ENCODE data around the gene PLEKHB2. TPM values are rescaled to one million over a fixed set of nuclear protein-coding genes. Genes with fewer than 3 reads are reported as not detected.

PLEKHB2 gene
- total RNA-seq, 1 experiment from 2014 or later: 55.9 TPM

GRCh38 chr2:131121464-131121863 lies 16.3 kb downstream of the PLEKHB2 start:
- WGBS (ENCODE audit: extremely low coverage, insufficient read length, low lambda C conversion rate): no CpG with 5 or more reads among the region's 4 CpGs

More at GRCh38 chr2:131121464-131121863, 16.3 kb downstream of the PLEKHB2 start:
- no peak overlapping the region for H2BK120ac ChIP-seq (ENCODE audit: low read depth, low read length, poor library complexity, severe bottlenecking)
- peaks cover 6 to 8% of the 10 kb centered on the region in 2 experiments; a peak in 3 of 4 replicates for H3K4me1 Mint-ChIP-seq
- no peak overlapping the region for H2BK15ac ChIP-seq (ENCODE audit: low read depth, low read length)
- no peaks in the 10 kb centered on the region for H3K9me3 ChIP-seq (ENCODE audit: control insufficient read depth, low read depth, low read length)
- H3K56ac ChIP-seq (ENCODE audit: insufficient read length, low read depth, low read length): no peak overlapping the region
- no peak overlapping the region for H2AK5ac ChIP-seq (ENCODE audit: insufficient read length, low read length)
- H3K4me3 Mint-ChIP-seq: no peak overlapping the region
- H3K27ac Mint-ChIP-seq: no peak overlapping the region
- H4K8ac ChIP-seq (replicated peaks; ENCODE audit: insufficient read length, low read depth, low read length): no peak overlapping the region
- H3K27me3 ChIP-seq (ENCODE audit: insufficient read depth, low read length): no peaks in the 10 kb centered on the region
- H2BK5ac ChIP-seq (ENCODE audit: insufficient read length, low read length): no peak overlapping the region
- H3T11ph ChIP-seq (ENCODE audit: low read length): no peak overlapping the region
- H3K27ac ChIP-seq (ENCODE audit: insufficient read length, low read depth, low read length): no peak overlapping the region
- H3K23ac ChIP-seq (ENCODE audit: insufficient read length, low read depth, low read length): no peak overlapping the region
- no peaks in the 10 kb centered on the region; a peak in 1 of 5 replicates for H3K9me3 Mint-ChIP-seq
- no peaks in the 10 kb centered on the region for H3K4me1 ChIP-seq (ENCODE audit: insufficient read depth, low read length)
- no peaks in the 10 kb centered on the region; the same call in 1 of the 2 replicates for H3K27me3 Mint-ChIP-seq (ENCODE audit: low read depth)
- H3K4ac ChIP-seq (ENCODE audit: low read depth, low read length): no peak overlapping the region
- H2BK12ac ChIP-seq (ENCODE audit: insufficient read length, low read depth, low read length): no peak overlapping the region
- DNase-seq: no peak
- H3K79me2 ChIP-seq (ENCODE audit: insufficient read depth, low read length): peaks cover 14% of the 10 kb centered on the region; the same call in 1 of the 2 replicates
- peaks cover 3% of the 10 kb centered on the region for H3K79me1 ChIP-seq (ENCODE audit: insufficient read depth, low read depth, low read length, poor library complexity, severe bottlenecking)
- no peaks in the 10 kb centered on the region for H3K23me2 ChIP-seq (ENCODE audit: insufficient read length, low read depth, low read length, poor library complexity, severe bottlenecking)
- no peak overlapping the region for H4K91ac ChIP-seq (ENCODE audit: insufficient read length, low read depth, low read length)
- no peak overlapping the region for H2AFZ ChIP-seq (ENCODE audit: low read length)
- no peak overlapping the region for H3K9ac ChIP-seq (ENCODE audit: extremely low read depth, insufficient read length, low read length)
- H4K5ac ChIP-seq (ENCODE audit: insufficient read length, low read depth, low read length): no peak overlapping the region
- H3K36me3 Mint-ChIP-seq (ENCODE audit: insufficient read depth in 1 of 3, low read depth in 3 of 3): peaks cover 27 to 39% (median 38%) of the 10 kb centered on the region in 3 experiments
- TF ChIP-seq, protein P1, sequence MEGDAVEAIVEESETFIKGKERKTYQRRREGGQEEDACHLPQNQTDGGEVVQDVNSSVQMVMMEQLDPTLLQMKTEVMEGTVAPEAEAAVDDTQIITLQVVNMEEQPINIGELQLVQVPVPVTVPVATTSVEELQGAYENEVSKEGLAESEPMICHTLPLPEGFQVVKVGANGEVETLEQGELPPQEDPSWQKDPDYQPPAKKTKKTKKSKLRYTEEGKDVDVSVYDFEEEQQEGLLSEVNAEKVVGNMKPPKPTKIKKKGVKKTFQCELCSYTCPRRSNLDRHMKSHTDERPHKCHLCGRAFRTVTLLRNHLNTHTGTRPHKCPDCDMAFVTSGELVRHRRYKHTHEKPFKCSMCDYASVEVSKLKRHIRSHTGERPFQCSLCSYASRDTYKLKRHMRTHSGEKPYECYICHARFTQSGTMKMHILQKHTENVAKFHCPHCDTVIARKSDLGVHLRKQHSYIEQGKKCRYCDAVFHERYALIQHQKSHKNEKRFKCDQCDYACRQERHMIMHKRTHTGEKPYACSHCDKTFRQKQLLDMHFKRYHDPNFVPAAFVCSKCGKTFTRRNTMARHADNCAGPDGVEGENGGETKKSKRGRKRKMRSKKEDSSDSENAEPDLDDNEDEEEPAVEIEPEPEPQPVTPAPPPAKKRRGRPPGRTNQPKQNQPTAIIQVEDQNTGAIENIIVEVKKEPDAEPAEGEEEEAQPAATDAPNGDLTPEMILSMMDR (conservative IDR thresholded peaks at IDR 0.05): no peak
- H3K4me2 ChIP-seq (ENCODE audit: insufficient read depth, insufficient read length, low read length): no peak overlapping the region
- H3K14ac ChIP-seq (ENCODE audit: insufficient read depth, low read length): no peak overlapping the region
- no peak overlapping the region for H2BK20ac ChIP-seq (ENCODE audit: low read depth, low read length, poor library complexity, severe bottlenecking)
- no peaks in the 10 kb centered on the region for H4K20me1 ChIP-seq (ENCODE audit: control insufficient read depth, insufficient read depth, insufficient read length)
- H3K18ac ChIP-seq (ENCODE audit: insufficient read length, low read depth, low read length): no peak overlapping the region
